ENCODE measurements around the gene DTNBP1.

The DTNBP1 gene

DNA sequence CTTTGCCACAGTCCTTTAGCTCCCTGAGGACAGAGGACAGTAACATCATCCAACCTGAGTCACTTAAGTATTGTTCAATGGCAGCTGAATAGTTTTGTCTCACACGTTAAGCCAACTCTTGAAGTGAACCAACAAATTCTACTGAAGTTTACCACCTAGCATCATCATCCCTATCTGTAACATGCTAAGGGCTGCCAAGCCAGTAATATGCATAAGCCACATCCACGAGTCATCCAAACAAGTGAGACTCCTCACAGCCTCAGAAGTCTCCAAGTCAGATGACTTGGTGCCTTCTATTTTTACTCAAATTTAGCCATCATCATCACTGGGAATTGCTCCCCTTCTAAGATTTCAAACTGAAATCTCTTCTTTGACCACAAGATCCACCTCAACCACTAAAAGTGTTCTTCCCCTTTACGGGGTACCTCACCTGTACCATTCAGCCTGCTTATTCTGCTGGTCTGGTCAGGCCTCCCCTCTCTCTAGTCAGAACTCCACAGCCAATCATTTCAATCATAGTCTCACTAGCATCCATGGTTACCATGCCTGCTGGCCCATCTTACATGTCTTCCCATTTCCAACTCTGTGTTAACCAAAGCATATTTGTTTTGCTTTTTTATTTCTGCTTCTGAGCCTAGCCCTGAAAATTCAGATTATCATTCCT lies 73.7 kb downstream of the DTNBP1 start:
- DNase-seq (ENCODE audit: low read depth), result no peak

DNA sequence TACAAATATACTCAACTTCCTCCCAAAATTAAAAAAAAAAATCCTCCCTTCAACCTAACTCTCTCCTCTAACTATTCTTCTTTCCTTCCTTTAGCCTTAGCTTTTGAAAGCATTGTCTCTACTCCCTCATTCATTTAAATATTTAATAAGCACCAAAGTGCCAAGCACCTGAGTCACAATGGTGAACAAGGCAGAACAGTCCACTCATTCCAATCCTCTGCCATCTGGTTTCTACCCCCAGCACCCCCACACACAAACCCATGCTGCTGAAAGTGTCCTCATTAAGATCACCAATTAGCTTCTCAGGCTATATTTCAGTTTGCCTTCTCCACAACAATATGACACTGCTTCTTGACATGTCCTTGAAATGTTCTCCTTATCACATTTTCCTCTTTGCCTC lies 76.3 kb downstream of the DTNBP1 start:
- no peak for DNase-seq (ENCODE audit: low read depth)

DNA sequence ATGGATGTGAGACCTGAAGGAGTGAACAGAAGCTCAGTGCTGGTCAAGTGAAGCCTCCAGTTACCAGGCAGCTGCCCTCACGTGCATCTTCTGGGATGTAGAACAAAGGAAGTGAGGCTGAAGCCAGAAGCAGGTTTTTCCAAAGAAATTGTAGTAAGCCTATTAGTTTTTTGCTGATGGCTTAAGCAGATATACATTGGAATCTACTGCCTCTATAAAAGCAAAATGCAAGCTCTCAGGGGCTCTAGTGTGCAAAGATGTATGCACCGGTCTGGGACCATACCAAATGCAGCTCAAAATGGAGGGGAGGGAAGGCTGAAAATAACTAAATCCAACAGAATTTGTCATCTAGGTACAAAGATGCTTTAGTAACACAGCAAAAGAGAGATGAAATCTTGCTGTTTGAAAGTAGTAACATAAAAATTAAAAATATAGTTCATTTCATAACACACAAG lies 77.0 kb downstream of the DTNBP1 start:
- DNase-seq (ENCODE audit: low read depth), result no peak

DNA sequence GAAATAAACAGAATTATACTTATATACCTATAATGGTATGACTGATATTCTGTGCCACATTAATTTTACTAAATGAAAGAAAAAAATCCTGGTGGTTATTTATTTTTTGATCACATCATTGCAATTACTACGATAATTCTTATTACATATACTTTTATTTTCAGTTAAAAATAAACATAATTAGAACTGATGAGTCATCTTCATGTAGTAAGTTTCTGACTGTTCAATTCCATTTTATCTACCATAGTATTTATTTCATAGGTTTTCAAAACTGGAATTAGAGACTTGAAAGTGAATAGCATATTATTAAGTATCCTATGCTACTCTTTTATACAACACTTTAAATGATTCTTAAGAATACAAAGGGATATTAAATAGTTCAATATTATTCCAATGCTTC lies 80.3 kb downstream of the DTNBP1 start:
- DNase-seq (ENCODE audit: low read depth), result no peak

DNA sequence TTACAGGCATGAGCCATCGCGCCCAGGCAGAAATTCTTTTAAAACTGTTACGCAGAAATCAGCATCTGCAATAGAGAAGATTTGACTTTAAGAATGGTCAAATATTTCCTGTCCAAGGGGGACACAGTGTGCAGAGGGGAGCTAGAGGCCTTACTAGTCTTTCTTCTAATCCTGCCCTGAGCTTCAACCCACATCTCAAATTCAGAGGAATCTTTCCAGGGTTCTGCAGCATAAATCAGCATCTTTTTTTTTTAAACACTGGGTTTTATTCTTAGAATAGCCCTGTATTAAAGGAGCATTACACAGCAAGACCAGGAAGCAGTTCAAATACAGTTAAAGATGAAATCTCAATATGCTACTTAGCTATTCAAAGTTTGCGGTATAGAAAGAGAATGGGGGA lies 81.1 kb downstream of the DTNBP1 start:
- DNase-seq (ENCODE audit: low read depth), result no peak

DNA sequence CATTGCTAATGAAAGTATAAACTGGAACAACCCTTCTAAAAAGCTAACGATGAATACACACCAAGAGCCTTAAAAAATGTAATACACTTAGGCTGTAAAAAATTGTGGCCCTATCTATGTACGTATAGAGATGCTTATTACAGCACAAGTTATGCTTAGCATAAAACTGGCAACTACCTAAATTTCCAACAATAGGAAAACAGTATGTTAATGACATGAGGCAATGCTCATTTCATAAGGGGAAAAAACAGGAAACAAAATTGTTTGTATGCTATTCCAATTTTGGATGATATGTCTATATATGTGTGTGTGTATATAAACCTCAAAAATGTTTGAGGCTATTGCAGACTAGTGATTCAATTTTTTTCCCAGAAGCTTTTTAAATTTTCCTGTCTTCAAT lies 82.5 kb downstream of the DTNBP1 start:
- DNase-seq (ENCODE audit: low read depth), result no peak

DNA sequence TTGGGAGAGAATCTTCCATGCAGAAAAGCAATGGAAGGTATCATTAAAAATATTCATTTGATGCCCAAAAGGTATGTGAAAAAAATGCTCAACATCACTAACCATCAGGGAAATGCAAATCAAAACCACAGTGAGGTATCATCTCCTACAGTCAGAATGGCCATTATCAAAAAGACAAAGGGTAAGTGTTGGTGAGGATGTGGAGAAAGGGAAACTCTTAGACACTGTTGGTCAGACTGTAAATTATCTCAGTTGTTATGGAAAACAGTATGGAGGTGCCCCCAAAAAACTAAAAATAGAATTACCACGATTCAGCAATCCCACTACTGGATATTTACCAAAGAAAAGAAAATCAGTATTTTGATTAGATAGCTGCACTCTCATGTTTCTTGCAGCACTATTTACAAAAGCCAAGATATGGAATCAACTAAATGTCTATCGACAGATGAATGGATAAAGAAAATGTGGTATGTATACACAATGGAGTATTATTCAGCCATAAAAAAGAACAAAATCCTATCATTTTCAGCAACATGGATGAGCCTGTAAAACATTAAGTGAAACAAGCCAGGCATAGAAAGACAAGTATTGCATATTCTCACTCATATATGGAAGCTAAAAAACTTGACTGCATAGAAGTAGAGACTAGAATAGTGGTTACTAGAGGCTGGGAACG lies 84.0 kb downstream of the DTNBP1 start:
- DNase-seq (ENCODE audit: low read depth), result no peak

DNA sequence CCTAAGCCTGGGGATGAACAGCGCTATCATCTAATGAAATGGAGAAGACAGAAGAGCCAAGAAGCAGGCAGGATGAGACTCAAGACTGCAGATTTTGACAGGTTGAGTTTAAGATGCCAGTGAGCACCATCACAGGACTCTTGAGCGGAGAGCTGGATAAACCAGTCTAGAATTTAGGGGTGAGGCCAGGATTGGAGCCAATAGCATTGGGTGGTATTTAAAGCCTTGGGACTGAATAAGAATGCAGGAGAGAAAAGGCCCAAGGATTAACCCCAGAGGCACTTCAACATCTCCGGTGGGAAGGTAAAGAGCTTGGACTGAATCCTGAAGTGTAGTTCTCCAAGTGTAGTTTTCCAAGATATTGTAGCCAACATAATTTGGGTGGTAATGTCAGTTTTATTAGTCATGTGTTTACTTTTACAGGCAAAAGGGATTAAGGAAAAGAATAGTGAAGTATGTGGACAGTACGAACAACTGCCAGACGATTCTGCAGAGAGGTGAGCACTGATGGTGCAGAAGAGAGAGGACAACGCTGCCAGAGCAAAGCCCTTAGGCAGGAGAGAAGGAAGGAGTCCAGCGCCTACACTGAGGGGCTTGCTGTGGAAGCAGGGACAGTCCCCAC lies 85.2 kb downstream of the DTNBP1 start:
- no peak for DNase-seq (ENCODE audit: low read depth)

DNA sequence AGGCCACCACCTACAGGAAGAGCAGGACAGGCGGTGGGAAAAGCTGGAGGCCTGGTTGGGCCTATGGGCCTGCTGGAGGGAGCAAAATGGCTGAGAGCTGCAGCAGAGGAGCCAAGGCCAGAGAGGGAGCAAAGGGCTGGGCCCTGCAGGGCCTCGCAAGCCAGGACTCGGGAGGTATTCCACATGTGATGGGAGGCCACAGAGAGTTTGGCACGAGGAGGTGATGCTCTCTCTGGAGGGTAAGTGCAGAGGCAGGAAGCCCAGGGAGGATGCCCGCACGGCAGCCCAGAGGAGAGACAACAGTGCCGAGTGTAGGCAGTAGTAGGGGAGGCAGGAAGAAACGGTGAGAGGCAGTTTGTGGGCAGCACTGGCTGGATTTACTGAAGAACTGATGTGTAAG lies 85.7 kb downstream of the DTNBP1 start:
- DNase-seq (ENCODE audit: low read depth), result no peak

DNA sequence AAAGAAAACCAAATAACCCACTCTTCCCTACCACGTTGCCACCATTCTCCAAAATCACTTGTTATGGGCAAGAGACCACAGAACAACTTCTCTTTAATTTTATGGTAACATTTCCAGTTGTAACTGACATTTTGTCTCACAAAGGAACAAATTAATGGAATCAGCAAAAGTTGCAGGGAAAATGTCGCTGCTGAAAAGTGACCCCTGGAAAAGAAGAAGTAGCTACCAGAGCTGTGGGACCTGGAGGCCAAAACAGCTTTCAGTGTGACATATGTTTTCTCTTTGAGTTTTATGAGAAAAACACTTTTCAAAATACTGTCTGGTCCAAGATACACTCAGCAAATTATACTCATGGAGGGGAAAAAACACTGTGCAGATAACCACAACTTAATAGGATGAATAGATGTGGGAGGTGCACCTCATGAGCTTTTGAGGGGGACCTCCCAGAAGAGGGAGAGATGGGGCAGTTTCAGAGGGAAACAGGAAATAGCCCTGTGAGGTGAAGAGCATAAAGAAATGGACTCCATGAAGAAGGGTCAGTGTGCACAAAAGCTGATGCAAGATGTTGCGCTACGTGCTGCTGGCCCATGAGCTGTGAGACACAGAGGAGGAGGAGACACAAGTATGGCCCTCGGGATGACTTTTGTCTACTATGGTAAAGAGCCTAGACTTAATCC lies 87.3 kb downstream of the DTNBP1 start:
- no peak for DNase-seq (ENCODE audit: low read depth)

DNA sequence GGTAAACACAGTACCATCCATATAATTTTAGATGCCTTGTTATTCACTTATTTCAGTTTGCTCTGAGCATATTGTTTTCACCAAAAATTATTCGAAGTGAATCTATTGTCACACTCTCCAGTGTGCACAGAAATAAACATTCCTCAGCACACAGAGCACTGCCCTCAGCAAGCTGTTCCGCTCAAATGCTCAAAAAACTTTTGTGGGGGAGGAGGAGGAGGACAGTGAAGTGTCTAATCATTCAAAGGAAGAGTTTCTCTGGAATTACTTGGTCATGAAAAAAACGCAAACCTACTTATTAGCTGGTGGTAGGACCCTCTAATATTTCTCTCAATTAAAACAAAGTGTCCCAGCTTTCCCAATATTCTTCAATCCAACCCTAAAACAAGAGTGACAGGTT lies 88.3 kb downstream of the DTNBP1 start:
- DNase-seq (ENCODE audit: low read depth), result no peak

DNA sequence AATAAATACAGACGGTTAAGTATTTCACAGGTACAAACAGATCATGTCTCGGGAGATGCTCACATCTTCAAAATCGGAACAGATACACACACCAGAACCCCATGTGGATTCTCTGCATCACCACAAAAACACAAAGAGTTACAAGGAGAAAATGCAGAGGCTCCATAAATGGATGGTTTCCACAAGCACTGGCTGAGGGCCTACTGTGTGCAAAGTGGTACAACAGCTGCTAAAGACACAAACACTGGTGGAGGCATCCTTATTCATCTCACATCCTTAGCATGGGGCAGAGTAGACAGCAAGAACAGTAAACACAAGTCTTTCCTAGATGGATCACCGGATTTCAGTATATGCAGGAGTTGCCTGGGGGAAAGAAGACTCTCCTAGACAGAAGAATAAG lies 88.8 kb downstream of the DTNBP1 start:
- DNase-seq (ENCODE audit: low read depth), result no peak

DNA sequence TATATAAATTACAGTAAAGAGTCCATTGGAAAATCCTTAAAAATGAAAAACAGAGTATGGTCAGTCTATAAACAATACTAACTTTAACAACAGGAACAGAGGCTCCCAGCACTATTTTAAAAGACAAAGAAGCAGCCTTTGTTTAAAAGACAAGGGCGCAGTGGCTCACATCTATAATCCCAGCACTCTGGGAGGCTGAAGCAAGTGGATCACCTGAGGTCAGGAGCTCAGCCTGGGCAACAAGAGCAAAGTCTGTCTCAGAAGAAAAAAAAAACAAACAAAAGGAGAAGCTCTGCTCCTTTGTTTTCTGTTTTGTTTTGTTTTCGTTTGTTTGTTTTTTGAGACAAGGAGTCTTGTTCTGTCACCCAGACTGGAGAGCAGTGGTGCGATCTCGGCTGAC lies 89.4 kb downstream of the DTNBP1 start:
- DNase-seq (ENCODE audit: low read depth), result no peak

DNA sequence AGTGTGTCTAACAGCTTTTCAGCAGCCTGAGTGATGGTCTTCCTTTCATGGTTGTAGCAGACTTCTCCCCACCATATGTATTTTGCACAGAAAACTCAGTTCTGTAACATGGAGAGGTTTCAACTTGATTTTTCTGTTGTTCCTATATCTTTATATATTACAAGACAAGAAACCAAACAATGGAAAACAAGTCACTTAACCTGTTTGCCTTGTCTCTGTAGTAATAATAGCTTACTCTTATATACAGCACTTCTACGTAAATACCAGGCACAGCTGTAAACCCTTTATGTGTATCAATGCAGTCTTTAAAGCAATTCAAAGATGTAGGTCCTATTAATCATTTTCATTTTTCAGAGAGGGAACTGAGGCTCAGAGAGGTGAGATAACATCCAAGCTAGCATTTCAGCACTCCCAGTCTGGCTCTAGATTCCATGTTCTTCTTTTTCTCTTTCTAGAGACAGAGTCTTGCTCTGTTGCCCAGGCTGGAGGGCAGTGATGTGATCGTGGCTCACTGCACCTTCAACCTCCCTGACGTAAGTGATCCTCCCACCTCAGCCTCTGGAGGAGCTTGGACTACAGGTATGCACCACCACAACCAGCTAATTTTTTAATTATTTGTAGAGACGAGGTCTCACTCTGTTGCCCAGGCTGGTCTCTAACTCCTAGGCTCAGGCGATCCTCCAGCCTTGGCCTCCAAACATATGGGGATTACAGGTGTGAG lies 90.4 kb downstream of the DTNBP1 start:
- no peak for DNase-seq (ENCODE audit: low read depth)

DNA sequence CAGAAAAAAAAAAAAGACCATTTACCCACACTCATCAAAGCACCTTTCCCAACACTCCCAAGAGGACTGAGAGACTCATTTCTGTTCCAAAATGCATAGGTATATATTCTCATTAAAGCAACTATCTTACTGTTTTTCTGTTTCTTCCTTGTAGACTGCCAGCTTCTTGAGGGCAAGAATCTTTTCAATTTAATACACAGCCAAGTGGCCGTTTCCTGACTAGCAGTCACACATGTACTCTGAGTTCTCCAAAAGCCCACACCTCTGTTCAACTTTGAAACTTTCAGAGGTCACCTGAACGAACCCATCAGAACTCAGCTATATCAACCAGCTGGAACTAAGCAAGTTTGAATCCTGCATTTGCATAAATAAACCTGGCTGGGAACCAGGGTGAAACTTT lies 92.7 kb downstream of the DTNBP1 start:
- no peak for DNase-seq (ENCODE audit: low read depth)

DNA sequence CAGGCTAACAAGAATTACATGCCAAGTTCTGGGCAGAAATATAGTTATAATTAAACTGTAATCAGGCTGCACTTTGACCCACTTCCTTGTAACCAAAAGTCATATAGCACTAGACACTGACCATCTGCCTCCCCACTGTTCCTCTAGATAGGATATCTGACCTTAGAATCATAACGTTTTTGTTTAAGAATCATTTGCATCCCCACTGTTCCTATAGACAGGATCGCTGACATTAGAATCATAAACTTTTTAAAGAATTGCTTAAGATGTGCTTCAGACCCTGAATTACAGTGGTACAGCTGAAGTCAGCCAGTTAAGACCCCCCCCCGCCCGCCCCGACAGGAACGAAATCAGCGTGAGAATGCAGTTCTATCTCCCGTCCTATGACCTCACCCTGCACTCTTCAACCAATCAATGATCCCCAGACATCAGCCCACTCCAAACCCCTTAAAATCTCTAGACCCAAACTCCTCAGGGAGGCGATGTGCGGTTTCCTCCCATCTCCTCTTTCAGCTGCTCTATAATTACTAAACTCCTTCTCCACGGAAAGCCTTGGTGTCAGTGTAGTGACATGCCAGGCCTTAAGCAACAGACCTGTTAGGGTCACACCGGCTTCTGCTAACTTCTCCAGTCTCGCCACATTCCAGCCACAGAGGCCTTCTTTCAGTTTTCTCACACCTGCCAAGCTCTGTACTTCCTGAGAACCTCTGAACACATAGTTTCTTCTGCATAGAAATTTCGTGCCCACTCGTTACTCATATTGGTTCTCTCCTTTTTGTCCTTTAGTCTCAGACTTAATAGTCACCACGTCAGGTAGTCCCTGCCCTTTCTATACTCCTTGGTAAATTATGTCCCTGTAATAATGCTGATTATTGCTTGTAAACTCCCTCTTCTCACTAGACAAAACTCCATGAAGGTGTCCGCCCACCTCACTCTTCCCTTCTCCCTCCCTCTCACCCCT lies 93.5 kb downstream of the DTNBP1 start:
- DNase-seq (ENCODE audit: low read depth), result no peak

DNA sequence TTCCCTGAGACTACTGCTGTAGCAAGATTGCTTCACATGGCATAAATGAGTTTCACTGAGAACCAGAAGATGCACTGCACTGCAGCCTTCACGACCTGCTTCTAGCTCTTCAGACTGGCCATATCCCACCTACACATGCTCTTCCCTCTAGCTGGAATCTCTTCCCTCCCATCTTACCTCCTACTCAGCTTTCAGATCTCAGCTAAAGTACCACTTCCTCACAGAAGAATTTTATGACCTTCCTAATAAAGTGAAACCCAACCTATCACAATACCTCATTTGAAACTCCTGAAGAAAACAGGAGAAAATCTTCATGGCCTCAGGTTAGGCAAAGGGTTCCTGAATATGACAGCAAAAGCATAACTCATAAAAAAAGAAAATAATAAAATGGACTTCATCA lies 99.9 kb downstream of the DTNBP1 start:
- no peak for DNase-seq (ENCODE audit: low read depth)

DNA sequence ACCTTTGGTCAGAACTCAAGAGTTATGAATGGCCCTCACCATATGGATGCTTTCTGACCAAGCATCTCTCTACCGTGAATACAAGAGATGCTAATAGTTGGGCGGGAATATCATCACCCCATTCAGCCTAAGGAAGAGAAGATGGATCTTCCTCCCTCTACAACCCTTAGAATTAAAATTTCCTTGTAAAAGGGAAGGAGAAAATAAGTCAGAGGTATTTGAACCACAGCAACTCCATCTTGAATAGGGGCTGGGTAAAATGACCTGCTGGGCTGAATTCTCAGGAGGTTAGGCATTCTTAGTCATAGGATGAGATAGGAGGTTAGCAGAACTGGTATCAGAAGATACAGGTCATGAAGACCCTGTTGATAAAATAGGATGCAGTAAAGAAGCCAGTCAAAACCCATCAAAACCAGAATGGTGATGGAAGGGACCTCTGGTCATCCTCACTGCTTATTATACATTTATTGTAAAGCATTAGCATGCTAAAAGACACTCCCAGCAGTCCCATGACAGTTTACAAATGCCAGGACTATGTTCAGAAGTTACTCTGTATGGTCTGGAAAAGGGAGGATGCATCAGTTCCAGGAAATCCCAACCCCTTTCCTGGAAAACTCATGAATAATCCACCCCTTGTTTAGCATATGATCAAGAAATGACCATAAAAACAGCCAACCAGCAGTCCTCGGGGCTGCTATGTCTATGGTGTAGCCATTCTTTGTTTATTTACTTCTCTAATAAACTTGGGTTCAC lies 101.2 kb downstream of the DTNBP1 start:
- DNase-seq (ENCODE audit: low read depth), result no peak

DNA sequence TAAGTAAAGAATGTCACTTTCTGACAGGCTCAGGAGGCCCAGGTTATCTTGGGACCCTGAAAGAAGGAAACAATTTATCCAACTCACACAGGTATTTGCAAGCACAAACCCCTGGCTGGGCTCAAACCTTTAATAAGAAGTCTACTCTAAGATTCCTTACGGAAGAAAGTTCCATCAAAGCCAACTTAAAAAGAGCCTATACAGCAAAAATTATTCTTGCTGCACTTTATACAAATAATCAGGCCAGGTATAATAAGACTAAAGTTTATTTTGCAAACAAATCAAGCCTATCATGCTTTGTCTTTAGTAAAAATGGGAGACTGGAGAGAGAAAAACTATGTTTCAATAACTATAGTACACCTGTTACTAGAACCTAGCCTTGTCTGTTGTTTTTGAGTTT lies 102.1 kb downstream of the DTNBP1 start:
- no peak for DNase-seq (ENCODE audit: low read depth)

DNA sequence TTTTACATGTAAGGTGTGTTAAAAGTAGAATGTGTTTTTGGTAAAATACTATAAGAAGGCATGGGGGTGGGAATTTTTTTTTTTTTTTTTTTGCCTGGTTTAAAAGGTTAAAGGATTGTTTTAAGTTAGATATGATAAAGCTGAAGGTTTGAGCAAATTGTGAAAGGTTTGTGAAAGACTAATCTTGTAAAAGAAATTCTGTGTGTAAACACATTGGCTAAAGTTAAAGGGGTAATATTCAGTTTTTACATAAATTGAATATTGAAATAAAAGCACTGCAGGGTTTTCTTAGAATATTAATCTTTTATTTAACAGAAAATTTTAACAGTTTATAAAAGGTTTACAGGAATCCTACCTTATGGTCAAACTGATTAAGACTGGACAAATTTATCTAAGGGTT lies 105.7 kb downstream of the DTNBP1 start:
- DNase-seq (ENCODE audit: low read depth), result no peak
